DMS114 treated with DMSO at 0.1 percent for 48 hours (cell line): ENCODE results near the gene NR2F1-AS1.

Source experiments
- DNase-seq: peaks from one replicate; lab custom pipeline; 2025; ENCODE audit not compliant: unreplicated experiment; lab: John Stamatoyannopoulos, UW

NR2F1-AS1 gene

GRCh38 chr5:93431250-93431649 lies 149.8 kb downstream of the NR2F1-AS1 start:
- DNase-seq, result no peak

- no peak for DNase-seq
Observed at GRCh38 chr5:93430673-93431199, 150.3 kb downstream of the NR2F1-AS1 start.

GRCh38 chr5:93430118-93430517 lies 150.9 kb downstream of the NR2F1-AS1 start:
- DNase-seq, result no peak

- DNase-seq, result no peak
Observed at GRCh38 chr5:93428868-93429267, 152.2 kb downstream of the NR2F1-AS1 start.

GRCh38 chr5:93427316-93427715 lies 153.7 kb downstream of the NR2F1-AS1 start:
- no peak for DNase-seq

- DNase-seq, result no peak
Observed at GRCh38 chr5:93425096-93425495, 155.9 kb downstream of the NR2F1-AS1 start.

- DNase-seq, result no peak
Observed at GRCh38 chr5:93423300-93423699, 157.7 kb downstream of the NR2F1-AS1 start.

- DNase-seq, result no peak
Observed at GRCh38 chr5:93422652-93423280, 158.3 kb downstream of the NR2F1-AS1 start.

GRCh38 chr5:93421987-93422401 lies 159.0 kb downstream of the NR2F1-AS1 start:
- no peak for DNase-seq

GRCh38 chr5:93421468-93421867 lies 159.6 kb downstream of the NR2F1-AS1 start:
- no peak for DNase-seq

GRCh38 chr5:93417490-93417889 lies 163.5 kb downstream of the NR2F1-AS1 start:
- no peak for DNase-seq

GRCh38 chr5:93415819-93416218 lies 165.2 kb downstream of the NR2F1-AS1 start:
- DNase-seq, result no peak

GRCh38 chr5:93411716-93412115 lies 169.3 kb downstream of the NR2F1-AS1 start:
- DNase-seq, result no peak

GRCh38 chr5:93409691-93410090 lies 171.3 kb downstream of the NR2F1-AS1 start:
- no peak for DNase-seq

- no peak for DNase-seq
Observed at GRCh38 chr5:93407454-93407853, 173.6 kb downstream of the NR2F1-AS1 start.

GRCh38 chr5:93406971-93407401 lies 174.0 kb downstream of the NR2F1-AS1 start:
- DNase-seq, result no peak

- DNase-seq, result no peak
Observed at GRCh38 chr5:93404246-93404645, 176.8 kb downstream of the NR2F1-AS1 start.

GRCh38 chr5:93403141-93403928 lies 177.7 kb downstream of the NR2F1-AS1 start:
- no peak for DNase-seq

GRCh38 chr5:93402451-93402850 lies 178.6 kb downstream of the NR2F1-AS1 start:
- no peak for DNase-seq

- DNase-seq, result no peak
Observed at GRCh38 chr5:93401634-93402213, 179.3 kb downstream of the NR2F1-AS1 start.

- DNase-seq, result no peak
Observed at GRCh38 chr5:93399675-93400074, 181.3 kb downstream of the NR2F1-AS1 start.

- no peak for DNase-seq
Observed at GRCh38 chr5:93395971-93396379, 185.0 kb downstream of the NR2F1-AS1 start.
